Lung (tissue), 12 donors: ENCODE results near the gene MCRIP1. TPM values are rescaled to one million over a fixed set of nuclear protein-coding genes. Genes with fewer than 3 reads are reported as not detected.

Source experiments
- ATAC-seq: fragments of 200-7000 bp; cut with Tn5 transposase; one replicate; pipeline ENCODE4 v1.9.1; 2020; ENCODE audit warnings: moderate number of reproducible peaks; ENCODE audit not compliant: insufficient read depth, low FRiP score
- DNase-seq, 3 donors: peaks; one replicate each; pipeline ENCODE4 v3.0.0-alpha.2; 2013 to 2017
- H3K27ac ChIP-seq, 2 donors: one replicate each; pipeline ENCODE4 v1.5.1; 2013; ENCODE audit warnings: mild to moderate bottlenecking in 2 of 2, moderate library complexity in 2 of 2, control low read depth in 1 of 2, inconsistent platforms in 1 of 2, low read depth in 1 of 2, low read length in 1 of 2
- H3K27me3 ChIP-seq, 3 donors: one replicate each; pipeline ENCODE4 v1.5.1; 2013; ENCODE audit warnings: low read length in 2 of 3; ENCODE audit not compliant: control insufficient read depth in 3 of 3, insufficient read depth in 3 of 3
- H3K36me3 ChIP-seq, 4 donors: one replicate each; pipeline ENCODE4 v1.5.1; 2013; ENCODE audit warnings: low read length in 4 of 4, mild to moderate bottlenecking in 1 of 4, moderate library complexity in 1 of 4; ENCODE audit not compliant: control insufficient read depth in 4 of 4, insufficient read depth in 4 of 4
- H3K4me1 ChIP-seq, 5 donors: one replicate each; pipeline ENCODE4 v1.5.1; 2013; ENCODE audit warnings: low read length in 5 of 5, mild to moderate bottlenecking in 2 of 5, moderate library complexity in 1 of 5; ENCODE audit not compliant: control insufficient read depth in 5 of 5, insufficient read depth in 5 of 5
- H3K4me3 ChIP-seq: one replicate; pipeline ENCODE4 v1.5.1; 2013; ENCODE audit warnings: mild to moderate bottlenecking, control low read depth, moderate library complexity
- H3K9ac ChIP-seq, 2 donors: one replicate each; pipeline ENCODE4 v1.5.1; 2013; ENCODE audit warnings: low read length in 2 of 2, control low read depth in 1 of 2; ENCODE audit not compliant: insufficient read depth in 1 of 2
- H3K9me3 ChIP-seq, 4 donors: one replicate each; pipeline ENCODE4 v1.5.1; 2013; ENCODE audit warnings: low read length in 3 of 4, mild to moderate bottlenecking in 1 of 4, moderate library complexity in 1 of 4; ENCODE audit not compliant: control insufficient read depth in 4 of 4, insufficient read depth in 3 of 4
- WGBS, 2 donors: extraction: QIAGEN DNeasy Blood & Tissue Kit; methylation state at CpG; one replicate each; pipeline ENCODE4 v1.1.7; 2013; 5-methylcytosine and 5-hydroxymethylcytosine counted together
- polyA plus RNA-seq, 2 donors: library from polyadenylated mRNA; stranded (reverse); fragments of 200-250 nt; gene quantifications; one replicate each; pipeline ENCODE4 v1.2.1, GENCODE V29; 2013
- total RNA-seq, 2 donors: library from RNA; depleted of rRNA in 1 of 2; stranded (reverse); fragments of >200 nt in 1 of 2; gene quantifications; one replicate each; pipeline ENCODE4 v1.2.1, GENCODE V29; 2014 to 2021
- TF ChIP-seq, protein P1 (sequence below): IDR thresholded peaks from 2 replicates; pipeline ENCODE4 v1.5.1; 2012; ENCODE audit warnings: mild to moderate bottlenecking; ENCODE audit errors: control extremely low read depth, extremely low read depth
- donor health status: control.
- donor health status: control.
- donor health status: Bipolar disorder and iron deficiency.
- donor health status: healthy.
- donor health status: DM: yes; HTN: yes; CAD: no.

The MCRIP1 gene
- total and polyA plus RNA-seq, 4 donors: 47.6 to 188 (median 106) TPM

DNA sequence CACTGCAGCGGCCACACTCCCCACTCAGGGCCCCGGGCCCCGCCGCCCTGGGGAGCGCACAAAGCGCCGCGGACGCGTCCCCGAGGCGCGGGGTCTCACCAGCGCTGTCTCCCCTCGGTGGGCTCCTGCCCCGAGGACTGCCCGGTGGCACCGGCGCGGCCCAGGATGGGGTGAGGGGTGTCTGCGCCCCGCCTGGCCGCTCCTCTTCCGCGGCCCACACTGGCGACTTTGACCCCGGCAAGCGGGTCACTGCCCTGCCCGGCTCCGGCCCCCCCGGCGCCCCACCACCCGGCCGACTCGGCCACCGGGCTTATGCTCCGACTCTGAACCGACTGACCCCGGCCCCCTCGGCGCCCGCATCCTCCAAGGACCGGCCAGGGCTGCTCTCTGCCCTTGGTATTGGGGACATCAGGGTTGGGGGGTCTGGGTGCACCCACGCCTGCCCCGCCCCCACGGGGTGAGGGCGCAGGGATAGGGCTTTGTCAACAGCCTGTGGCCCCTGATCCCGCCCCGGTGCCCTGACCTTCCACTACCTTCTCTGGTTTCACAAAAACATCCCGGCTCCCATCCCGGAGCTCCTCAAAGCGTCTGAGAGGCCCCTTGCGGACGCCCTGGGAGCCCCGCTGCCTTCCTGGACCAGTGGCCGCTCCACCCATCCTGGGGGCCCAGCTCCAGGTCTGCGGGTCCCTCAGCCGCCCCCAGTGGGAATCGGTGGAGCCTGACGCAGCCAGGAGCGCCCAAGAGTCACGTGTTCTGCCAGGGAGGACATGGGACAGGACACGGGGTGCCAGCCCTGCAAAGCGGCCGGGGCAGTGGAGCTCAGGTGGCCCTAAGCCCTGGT lies 28.3 kb downstream of the MCRIP1 start:
- TF ChIP-seq, protein P1, sequence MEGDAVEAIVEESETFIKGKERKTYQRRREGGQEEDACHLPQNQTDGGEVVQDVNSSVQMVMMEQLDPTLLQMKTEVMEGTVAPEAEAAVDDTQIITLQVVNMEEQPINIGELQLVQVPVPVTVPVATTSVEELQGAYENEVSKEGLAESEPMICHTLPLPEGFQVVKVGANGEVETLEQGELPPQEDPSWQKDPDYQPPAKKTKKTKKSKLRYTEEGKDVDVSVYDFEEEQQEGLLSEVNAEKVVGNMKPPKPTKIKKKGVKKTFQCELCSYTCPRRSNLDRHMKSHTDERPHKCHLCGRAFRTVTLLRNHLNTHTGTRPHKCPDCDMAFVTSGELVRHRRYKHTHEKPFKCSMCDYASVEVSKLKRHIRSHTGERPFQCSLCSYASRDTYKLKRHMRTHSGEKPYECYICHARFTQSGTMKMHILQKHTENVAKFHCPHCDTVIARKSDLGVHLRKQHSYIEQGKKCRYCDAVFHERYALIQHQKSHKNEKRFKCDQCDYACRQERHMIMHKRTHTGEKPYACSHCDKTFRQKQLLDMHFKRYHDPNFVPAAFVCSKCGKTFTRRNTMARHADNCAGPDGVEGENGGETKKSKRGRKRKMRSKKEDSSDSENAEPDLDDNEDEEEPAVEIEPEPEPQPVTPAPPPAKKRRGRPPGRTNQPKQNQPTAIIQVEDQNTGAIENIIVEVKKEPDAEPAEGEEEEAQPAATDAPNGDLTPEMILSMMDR: no peak
- no peak overlapping the region for H3K9ac ChIP-seq
- DNase-seq (no peak), ATAC-seq (no peak)
- no peak overlapping the region for H3K27ac ChIP-seq
- H3K4me1 ChIP-seq: peaks cover 0 to 4% (median 0%) of the 10 kb centered on the region in 5 donors
- no peaks in the 10 kb centered on the region for H3K36me3 ChIP-seq
- peaks cover 6 to 55% (median 28%) of the 10 kb centered on the region in 3 donors for H3K27me3 ChIP-seq
- peaks cover 0 to 6% (median 0%) of the 10 kb centered on the region in 4 donors for H3K9me3 ChIP-seq
- no peak overlapping the region for H3K4me3 ChIP-seq
- WGBS, 2 donors: 4 to 6% methylated on average over 60 to 65 of the region's 65 CpGs

DNA sequence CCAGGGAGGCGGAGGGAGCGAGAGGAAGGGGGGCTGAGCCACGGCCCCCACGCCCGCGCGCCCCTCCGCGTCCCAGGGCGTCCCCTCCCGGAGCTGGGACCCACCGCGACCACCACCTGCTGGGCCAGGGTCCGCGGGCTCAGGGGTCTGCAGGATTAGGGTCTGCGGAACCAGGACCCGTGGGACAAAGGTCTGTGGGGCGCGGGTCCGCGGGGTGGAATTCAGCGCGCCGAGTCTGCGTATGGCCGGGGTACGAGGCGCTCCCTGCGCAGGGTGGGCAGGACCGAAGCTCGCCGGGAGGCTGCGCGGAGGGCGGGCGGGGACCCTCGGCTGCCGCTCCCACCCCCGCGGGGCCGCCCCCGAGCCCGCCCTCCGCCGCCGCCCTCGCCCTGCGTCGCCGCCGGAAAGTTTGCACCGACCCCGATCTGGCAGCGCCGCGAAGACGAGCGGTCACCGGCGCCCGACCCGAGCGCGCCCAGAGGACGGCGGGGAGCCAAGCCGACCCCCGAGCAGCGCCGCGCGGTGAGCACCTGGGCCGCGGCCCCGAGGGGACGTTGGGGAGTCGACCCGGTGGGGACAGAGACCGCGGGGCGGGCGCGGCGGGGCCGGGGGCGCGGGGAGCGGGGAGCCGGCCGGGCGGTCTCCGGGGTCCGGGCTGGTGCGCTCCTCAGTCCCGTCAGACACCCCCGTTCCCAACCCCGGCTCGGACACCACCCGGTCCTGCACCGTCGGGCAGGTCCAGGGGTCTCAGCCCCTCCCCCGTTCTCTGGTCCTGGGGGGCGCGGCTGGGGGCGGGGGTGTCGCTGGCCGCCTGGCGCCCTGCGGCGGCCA lies 29.1 kb downstream of the MCRIP1 start, which contains the start of gene GCGR:
Gene GCGR (plus strand): TSS at position 423 of the 831 bp plus-strand sequence. CDS start 4,869 bp downstream, outside the sequence.
- Histone ChIP-seq H3K27me3 (peaks cover 6 to 48% (median 28%) of the 10 kb centered on the region in 3 donors), H3K27ac (no peak within 1 kb of the TSS), H3K36me3 (no peaks in the 10 kb centered on the region), H3K4me1 (peaks cover 0 to 4% (median 0%) of the 10 kb centered on the region in 5 donors), H3K9ac (no peak within 1 kb of the TSS), H3K9me3 (peaks cover 0 to under 1% (median 0%) of the 10 kb centered on the region in 4 donors), H3K4me3 (no peak within 1 kb of the TSS)
- WGBS, 2 donors: 1 to 2% methylated on average over 61 to 110 of the region's 110 CpGs
- TF ChIP-seq, protein P1: no peak
- DNase-seq: no peak
- ATAC-seq: no peak

DNA sequence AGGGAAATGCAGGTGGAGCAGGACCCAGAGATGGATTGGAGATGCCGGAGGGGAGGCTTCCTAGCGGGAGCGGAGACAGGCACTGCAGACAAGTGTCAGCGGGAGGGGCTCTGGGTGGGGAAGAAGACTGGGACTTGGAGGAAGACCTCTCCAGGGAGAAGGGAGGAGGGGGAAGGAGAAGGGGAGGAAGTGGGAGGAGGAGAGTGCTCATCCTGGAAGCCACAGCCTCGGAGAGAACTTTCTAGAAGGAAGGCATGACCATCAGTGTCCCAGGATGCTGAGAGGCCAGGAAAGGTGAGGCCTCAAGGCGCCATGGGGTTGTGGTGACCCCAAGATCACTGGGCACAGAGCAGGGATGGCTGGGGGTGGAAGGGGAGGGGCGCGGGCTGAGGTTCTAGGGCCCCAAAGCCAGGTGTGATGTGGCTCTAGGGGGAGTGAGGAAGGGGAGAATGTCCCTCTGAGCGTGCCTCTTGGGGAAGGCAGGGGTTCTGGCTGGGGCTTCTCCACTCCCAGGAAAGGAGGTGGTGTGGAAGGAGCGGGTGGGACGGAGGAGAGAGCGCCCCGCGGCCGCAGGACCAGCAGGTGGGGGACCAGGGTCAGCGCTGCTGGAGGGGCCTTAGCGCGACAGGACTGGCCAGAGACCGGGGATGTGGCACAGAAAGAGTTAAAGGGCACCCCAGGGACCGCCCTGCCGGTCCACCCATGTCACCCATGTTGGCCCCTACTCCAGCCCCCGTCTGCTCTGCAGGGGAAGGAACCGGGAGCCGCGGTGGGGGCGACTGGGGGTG lies 30.0 kb downstream of the MCRIP1 start:
- no peaks in the 10 kb centered on the region for H3K9me3 ChIP-seq

More for the DNA sequence above, 30.0 kb downstream of the MCRIP1 start:
- Histone ChIP-seq H3K27ac (no peak overlapping the region), H3K4me3 (no peak overlapping the region), H3K36me3 (no peaks in the 10 kb centered on the region), H3K27me3 (peaks cover 4 to 48% (median 28%) of the 10 kb centered on the region in 3 donors), H3K9ac (no peak overlapping the region), H3K4me1 (peaks cover 0 to 4% (median 0%) of the 10 kb centered on the region in 5 donors)
- DNase-seq (no peak), ATAC-seq (no peak)
- 25 to 29% methylated on average over 20 to 26 of the region's 26 CpGs for WGBS, 2 donors
- TF ChIP-seq, protein P1: no peak
